Mesendoderm (in vitro differentiated cells): ENCODE measurements around the gene BICRA.

Experiments
- DNase-seq: peaks from one replicate; pipeline ENCODE4 v3.0.0; 2013
- H2AK5ac ChIP-seq: 2 replicates; pipeline ENCODE4 v1.6.1; 2013; ENCODE audit warnings: low read length, inconsistent platforms
- H2BK120ac ChIP-seq: 2 replicates; pipeline ENCODE4 v1.6.1; 2013; ENCODE audit warnings: low read depth, mild to moderate bottlenecking, low read length, moderate library complexity, mixed read lengths
- H2BK15ac ChIP-seq: replicated peaks from 2 replicates; pipeline ENCODE4 v1.6.1; 2013; ENCODE audit warnings: low read depth, mild to moderate bottlenecking, moderate library complexity
- H2BK5ac ChIP-seq: 2 replicates; pipeline ENCODE4 v1.6.1; 2013; ENCODE audit warnings: low read length, inconsistent platforms
- H3K18ac ChIP-seq: 2 replicates; pipeline ENCODE4 v1.6.1; 2013; ENCODE audit warnings: mild to moderate bottlenecking, low read length, mixed read lengths
- H3K23ac ChIP-seq: one replicate; pipeline ENCODE4 v1.6.1; 2013; ENCODE audit warnings: low read length
- H3K27ac ChIP-seq: 2 replicates; pipeline ENCODE4 v1.5.1; 2013; ENCODE audit warnings: low read depth, mild to moderate bottlenecking, inconsistent platforms, low read length, moderate library complexity
- H3K27me3 ChIP-seq: 2 replicates; pipeline ENCODE4 v1.6.1; 2013; ENCODE audit warnings: low read length, control low read depth, mild to moderate bottlenecking, inconsistent platforms; ENCODE audit not compliant: insufficient read depth, poor library complexity
- H3K36me3 ChIP-seq: 2 replicates; pipeline ENCODE4 v1.6.1; 2013; ENCODE audit warnings: low read length, inconsistent platforms; ENCODE audit not compliant: control insufficient read depth, insufficient read depth
- H3K4ac ChIP-seq: one replicate; pipeline ENCODE4 v1.6.1; 2013; ENCODE audit warnings: low read depth, mild to moderate bottlenecking, low read length, moderate library complexity
- H3K4me1 ChIP-seq: 2 replicates; pipeline ENCODE4 v1.6.1; 2013; ENCODE audit warnings: low read depth, low read length, inconsistent platforms; ENCODE audit not compliant: control insufficient read depth
- H3K4me2 ChIP-seq: 2 replicates; pipeline ENCODE4 v1.6.1; 2013; ENCODE audit warnings: low read length
- H3K4me3 ChIP-seq: 2 replicates; pipeline ENCODE4 v1.5.1; 2013; ENCODE audit warnings: mild to moderate bottlenecking, low read length
- H3K56ac ChIP-seq: one replicate; pipeline ENCODE4 v1.6.1; 2013; ENCODE audit warnings: low read length
- H3K79me1 ChIP-seq: 2 replicates; pipeline ENCODE4 v1.6.1; 2013; ENCODE audit warnings: low read length, inconsistent platforms
- H3K79me2 ChIP-seq: 2 replicates; pipeline ENCODE4 v1.6.1; 2013; ENCODE audit warnings: mild to moderate bottlenecking, low read length; ENCODE audit not compliant: control insufficient read depth, insufficient read depth
- H3K9ac ChIP-seq: 2 replicates; pipeline ENCODE4 v1.6.1; 2013; ENCODE audit warnings: low read length, inconsistent platforms
- H4K5ac ChIP-seq: one replicate; pipeline ENCODE4 v1.6.1; 2013; ENCODE audit warnings: low read length
- H4K8ac ChIP-seq: one replicate; pipeline ENCODE4 v1.6.1; 2013; ENCODE audit warnings: low read depth, mild to moderate bottlenecking, control low read depth, low read length, moderate library complexity
- WGBS: extraction: QIAGEN DNeasy Blood & Tissue Kit; methylation state at CpG from one replicate; pipeline ENCODE4 v1.1.7; 2013; ENCODE audit warnings: low lambda C conversion rate, missing lambda C conversion rate; ENCODE audit not compliant: insufficient coverage; ENCODE audit errors: extremely low coverage; 5-methylcytosine and 5-hydroxymethylcytosine counted together

Gene BICRA

DNA sequence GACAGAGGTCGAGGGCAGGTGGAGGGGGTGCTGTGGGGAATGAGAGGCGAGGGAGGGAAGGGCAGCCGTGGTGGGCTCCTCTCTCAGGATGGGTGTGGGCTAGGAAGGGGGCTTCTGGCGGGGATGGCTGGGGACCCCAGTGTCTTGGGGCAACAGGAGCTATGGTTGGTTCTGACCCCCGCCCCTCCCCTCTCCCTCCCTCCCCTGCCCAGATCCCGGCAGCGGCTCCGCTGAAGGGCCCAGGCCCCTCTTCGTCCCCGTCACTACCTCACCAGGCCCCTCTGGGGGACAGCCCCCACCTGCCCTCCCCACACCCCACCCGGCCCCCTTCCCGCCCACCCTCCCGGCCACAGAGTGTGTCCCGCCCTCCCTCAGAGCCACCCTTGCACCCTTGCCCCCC, 85.0 kb downstream of the BICRA start:
- Histone ChIP-seq H4K5ac (no peak overlapping the region), H3K79me1 (peaks cover 6% of the 10 kb centered on the region), H3K27ac (no peak overlapping the region), H3K79me2 (peaks cover 2% of the 10 kb centered on the region), H2AK5ac (no peak overlapping the region), H3K36me3 (peaks cover 11% of the 10 kb centered on the region), H3K4me1 (no peaks in the 10 kb centered on the region), H3K9ac (no peak overlapping the region), H2BK5ac (no peak overlapping the region), H2BK15ac (no peak overlapping the region), H4K8ac (no peak overlapping the region), H3K56ac (no peak overlapping the region), H3K18ac (no peak overlapping the region), H3K27me3 (no peaks in the 10 kb centered on the region), H3K4me2 (no peak overlapping the region), H2BK120ac (no peak overlapping the region), H3K23ac (no peak overlapping the region), H3K4me3 (no peak overlapping the region), H3K4ac (no peak overlapping the region)
- DNase-seq: no peak
- WGBS: no CpG with 5 or more reads among the region's 14 CpGs

DNA sequence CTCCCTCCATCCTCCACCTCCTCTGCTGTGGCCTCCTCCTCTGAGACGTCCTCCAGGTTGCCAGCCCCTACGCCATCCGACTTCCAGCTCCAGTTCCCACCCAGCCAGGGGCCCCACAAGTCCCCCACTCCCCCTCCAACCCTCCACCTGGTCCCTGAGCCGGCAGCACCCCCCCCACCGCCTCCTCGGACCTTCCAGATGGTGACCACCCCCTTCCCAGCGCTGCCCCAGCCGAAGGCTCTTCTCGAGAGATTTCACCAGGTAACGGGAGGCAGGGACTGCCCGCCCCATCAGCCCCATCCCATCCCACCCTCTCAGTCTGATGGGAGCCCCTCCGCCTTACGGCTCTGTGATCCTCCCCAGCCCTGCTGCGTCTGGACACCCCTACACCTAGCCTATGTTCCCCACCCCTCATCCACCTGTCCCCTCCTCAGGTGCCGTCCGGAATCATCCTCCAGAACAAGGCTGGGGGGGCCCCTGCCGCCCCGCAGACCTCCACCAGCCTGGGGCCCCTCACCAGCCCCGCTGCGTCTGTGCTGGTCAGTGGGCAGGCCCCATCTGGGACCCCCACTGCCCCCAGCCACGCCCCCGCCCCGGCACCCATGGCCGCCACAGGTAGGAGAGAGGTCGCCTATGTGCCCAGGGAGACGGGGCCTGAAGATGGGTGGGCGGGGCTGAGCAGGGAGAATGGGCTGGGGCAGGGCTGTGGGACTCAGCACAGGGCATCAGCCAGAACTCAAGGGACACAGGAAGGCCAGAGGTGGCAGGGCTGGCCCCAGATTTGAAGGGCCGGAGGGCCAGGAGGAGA, 85.7 kb downstream of the BICRA start:
- no peak overlapping the region for H3K18ac ChIP-seq
- H2BK120ac ChIP-seq: no peak overlapping the region
- H3K4me2 ChIP-seq: no peak overlapping the region
- no peak overlapping the region for H2BK15ac ChIP-seq
- H3K56ac ChIP-seq: no peak overlapping the region
- H3K79me1 ChIP-seq: peaks cover 6% of the 10 kb centered on the region
- no peak overlapping the region for H3K27ac ChIP-seq
- H4K5ac ChIP-seq: no peak overlapping the region
- H2BK5ac ChIP-seq: no peak overlapping the region
- no peak overlapping the region for H3K4me3 ChIP-seq
- H4K8ac ChIP-seq: no peak overlapping the region
- no peak overlapping the region for H3K9ac ChIP-seq
- peaks cover 12% of the 10 kb centered on the region for H3K36me3 ChIP-seq
- no peak overlapping the region for H3K23ac ChIP-seq
- H3K79me2 ChIP-seq: peaks cover 2% of the 10 kb centered on the region
- WGBS: no CpG with 5 or more reads among the region's 28 CpGs
- no peaks in the 10 kb centered on the region for H3K4me1 ChIP-seq
- no peak overlapping the region for H3K4ac ChIP-seq
- H2AK5ac ChIP-seq: no peak overlapping the region
- no peaks in the 10 kb centered on the region for H3K27me3 ChIP-seq
- DNase-seq: no peak

DNA sequence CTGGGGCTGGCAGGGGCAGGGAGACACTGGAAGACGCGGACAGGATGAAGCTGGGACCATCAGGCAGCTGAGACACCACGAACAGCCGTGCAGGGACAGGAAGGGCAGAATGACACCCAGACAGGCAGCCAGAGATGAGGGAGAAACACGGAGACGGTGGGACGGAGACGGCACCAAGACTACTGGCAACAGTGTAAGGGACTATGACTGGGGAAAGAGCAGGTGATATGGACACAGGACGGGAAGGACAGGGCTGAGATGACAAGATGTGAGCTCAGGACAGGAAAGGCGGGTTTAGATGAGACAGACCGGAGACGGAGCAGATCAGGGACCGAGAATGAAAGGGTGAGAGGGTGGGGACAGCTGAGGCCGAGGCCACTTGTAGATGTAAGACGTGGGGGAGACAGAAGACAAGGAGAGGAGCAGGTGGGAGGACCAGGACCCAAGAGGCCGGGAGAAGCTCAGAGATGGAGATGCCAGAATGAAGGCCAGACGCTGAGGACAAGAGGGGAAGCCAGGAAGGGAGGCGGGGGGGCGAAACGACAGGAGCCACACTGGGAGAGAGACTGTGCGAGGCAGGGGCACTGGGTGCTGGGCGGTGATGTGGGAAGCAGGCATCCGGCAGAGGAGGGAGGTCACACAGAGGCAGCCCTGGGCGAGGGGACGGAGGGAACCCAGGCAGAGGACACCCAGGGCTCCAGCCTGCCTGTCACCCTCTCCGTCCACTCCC, 86.8 kb downstream of the BICRA start:
- no peak overlapping the region for H3K27ac ChIP-seq
- peaks cover 6% of the 10 kb centered on the region for H3K79me1 ChIP-seq
- no CpG with 5 or more reads among the region's 26 CpGs for WGBS

DNA sequence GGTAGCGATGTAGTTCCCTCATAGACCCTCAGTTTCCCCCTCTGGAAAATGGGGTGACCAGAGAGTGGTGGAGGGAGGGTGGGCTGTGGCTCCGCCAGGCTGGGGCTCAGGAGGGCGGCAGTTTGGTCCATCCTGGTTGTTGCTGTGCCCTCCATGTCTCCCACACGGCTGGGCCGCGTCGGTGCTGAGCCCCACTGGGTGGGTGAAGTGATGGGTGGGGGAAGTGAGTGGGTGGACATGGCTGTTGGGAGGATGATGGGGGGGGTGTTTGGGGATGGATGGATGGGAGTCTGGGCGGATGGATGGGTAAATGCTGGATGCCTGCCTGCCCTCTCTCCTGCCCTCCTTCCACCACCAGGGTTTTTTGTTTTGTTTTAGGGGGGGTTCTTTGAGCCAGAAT, 87.7 kb downstream of the BICRA start:
- H3K27ac ChIP-seq: no peak overlapping the region
- no peak overlapping the region for H3K23ac ChIP-seq
- H3K4me2 ChIP-seq: no peak overlapping the region
- no CpG with 5 or more reads among the region's 8 CpGs for WGBS
- H3K36me3 ChIP-seq: peaks cover 12% of the 10 kb centered on the region
- DNase-seq: no peak
- no peak overlapping the region for H3K4me3 ChIP-seq
- peaks cover 6% of the 10 kb centered on the region for H3K79me1 ChIP-seq
- H2AK5ac ChIP-seq: no peak overlapping the region
- H4K5ac ChIP-seq: no peak overlapping the region
- no peaks in the 10 kb centered on the region for H3K4me1 ChIP-seq
- H3K18ac ChIP-seq: no peak overlapping the region
- H3K9ac ChIP-seq: no peak overlapping the region
- H2BK15ac ChIP-seq: no peak overlapping the region
- no peak overlapping the region for H4K8ac ChIP-seq
- H2BK5ac ChIP-seq: no peak overlapping the region
- no peak overlapping the region for H3K56ac ChIP-seq
- no peak overlapping the region for H2BK120ac ChIP-seq
- no peaks in the 10 kb centered on the region for H3K27me3 ChIP-seq
- peaks cover 2% of the 10 kb centered on the region for H3K79me2 ChIP-seq
- no peak overlapping the region for H3K4ac ChIP-seq

More for the DNA sequence above, 86.8 kb downstream of the BICRA start:
- no peak overlapping the region for H3K23ac ChIP-seq
- no peak overlapping the region for H3K9ac ChIP-seq
- no peak overlapping the region for H3K56ac ChIP-seq
- H4K8ac ChIP-seq: no peak overlapping the region
- H2BK15ac ChIP-seq: no peak overlapping the region
- H3K79me2 ChIP-seq: peaks cover 2% of the 10 kb centered on the region
- H2BK5ac ChIP-seq: no peak overlapping the region
- no peak overlapping the region for H2BK120ac ChIP-seq
- H3K18ac ChIP-seq: no peak overlapping the region
- H3K4me2 ChIP-seq: no peak overlapping the region
- no peak overlapping the region for H4K5ac ChIP-seq
- peaks cover 12% of the 10 kb centered on the region for H3K36me3 ChIP-seq
- H2AK5ac ChIP-seq: no peak overlapping the region
- no peak overlapping the region for H3K4ac ChIP-seq
- DNase-seq: no peak
- no peak overlapping the region for H3K4me3 ChIP-seq
- H3K4me1 ChIP-seq: no peaks in the 10 kb centered on the region
- no peaks in the 10 kb centered on the region for H3K27me3 ChIP-seq

DNA sequence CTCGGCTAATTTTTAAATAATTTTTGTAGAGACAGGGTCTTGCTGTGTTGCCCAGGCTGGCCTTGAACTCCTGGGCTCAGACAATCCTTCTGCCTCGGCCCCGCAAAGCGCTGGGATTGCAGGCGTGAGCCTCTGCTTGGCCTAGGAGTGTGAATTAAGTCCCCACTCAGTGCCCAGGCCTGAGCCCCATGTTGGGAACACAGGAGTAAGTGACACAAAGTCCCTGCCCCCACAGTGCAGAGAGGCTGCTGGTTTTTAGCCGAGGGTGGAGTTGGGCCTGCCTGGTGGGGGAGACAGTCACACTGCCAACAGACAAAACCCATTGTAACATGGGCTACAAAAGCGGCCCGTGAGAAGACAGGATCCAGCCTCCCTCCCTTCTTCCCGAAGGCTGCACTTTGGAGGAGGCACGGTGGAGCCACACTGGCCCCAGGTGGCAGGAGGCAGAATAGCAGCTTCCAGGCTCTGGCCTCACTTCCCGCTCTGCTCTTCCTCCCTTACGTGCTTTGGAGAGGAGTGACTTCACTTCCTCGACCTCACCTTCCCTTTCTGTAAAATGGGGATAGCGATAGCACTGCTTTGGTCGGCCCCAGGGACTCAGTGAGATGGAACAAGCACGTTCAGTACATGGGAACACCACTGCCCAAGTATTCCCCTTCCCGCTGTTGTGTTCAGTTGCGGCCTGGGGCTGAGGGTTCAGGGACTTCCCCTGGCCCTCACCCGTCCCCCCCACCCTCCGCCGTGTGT, 89.1 kb downstream of the BICRA start:
- peaks cover 8% of the 10 kb centered on the region for H3K36me3 ChIP-seq
- no peak overlapping the region for H4K8ac ChIP-seq
- no peaks in the 10 kb centered on the region for H3K79me2 ChIP-seq
- H3K4me2 ChIP-seq: no peak overlapping the region
- H3K27ac ChIP-seq: peak overlapping the region; percentile 29
- H3K4ac ChIP-seq: no peak overlapping the region
- no peak overlapping the region for H3K18ac ChIP-seq
- H2BK120ac ChIP-seq: no peak overlapping the region
- H3K79me1 ChIP-seq: peaks cover 2% of the 10 kb centered on the region
- no CpG with 5 or more reads among the region's 21 CpGs for WGBS
- H3K4me1 ChIP-seq: no peaks in the 10 kb centered on the region
- H3K4me3 ChIP-seq: no peak overlapping the region
- no peak overlapping the region for H2BK5ac ChIP-seq
- H3K27me3 ChIP-seq: no peaks in the 10 kb centered on the region
- no peak overlapping the region for H4K5ac ChIP-seq
- H2BK15ac ChIP-seq: no peak overlapping the region
- H2AK5ac ChIP-seq: no peak overlapping the region
- peak overlapping the region; percentile 54 for H3K56ac ChIP-seq
- no peak overlapping the region for H3K23ac ChIP-seq
- peak; percentile 97 for DNase-seq
- H3K9ac ChIP-seq: no peak overlapping the region
